Measurements from ENCODE around the gene GFER.

Gene GFER

DNA sequence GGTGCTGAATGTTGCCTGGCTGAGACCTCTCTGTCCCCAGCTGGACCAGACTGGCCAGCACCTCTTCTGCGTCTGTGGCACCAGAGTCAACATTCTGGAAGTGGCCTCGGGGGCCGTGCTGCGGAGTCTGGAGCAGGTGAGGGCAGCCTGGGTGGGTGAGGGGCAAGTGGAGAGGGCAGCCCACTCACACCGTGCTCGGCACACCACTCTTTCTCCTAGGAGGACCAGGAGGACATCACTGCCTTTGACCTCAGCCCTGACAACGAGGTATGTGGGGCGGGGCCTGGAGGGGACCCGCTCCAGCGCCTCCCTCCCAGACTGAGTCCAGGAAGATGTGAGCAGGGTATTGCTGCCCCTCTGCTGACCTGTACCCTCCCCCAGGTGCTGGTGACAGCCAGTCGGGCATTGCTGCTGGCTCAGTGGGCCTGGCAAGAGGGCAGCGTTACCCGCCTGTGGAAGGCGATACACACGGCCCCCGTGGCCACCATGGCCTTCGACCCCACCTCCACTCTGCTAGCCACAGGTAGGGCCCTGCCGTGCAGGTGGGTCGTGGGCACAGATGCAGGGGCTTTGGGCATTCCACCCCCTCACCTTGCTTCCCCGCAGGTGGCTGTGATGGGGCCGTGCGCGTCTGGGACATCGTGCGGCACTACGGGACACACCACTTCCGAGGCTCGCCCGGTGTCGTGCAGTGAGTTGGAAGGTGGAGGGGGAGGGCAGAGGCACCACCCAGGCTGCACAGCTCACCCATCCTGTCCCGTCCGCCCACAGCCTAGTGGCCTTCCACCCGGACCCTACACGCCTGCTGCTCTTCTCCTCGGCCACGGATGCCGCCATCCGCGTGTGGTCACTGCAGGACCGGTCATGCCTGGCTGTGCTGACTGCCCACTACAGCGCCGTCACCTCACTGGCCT, 9.6 kb upstream of the GFER start:
- DNase-seq (ENCODE audit: low read depth in 2 of 2, low spot score in 1 of 2) = no peak

- no peak for DNase-seq (ENCODE audit: low read depth in 2 of 2, low spot score in 1 of 2)
Observed at GRCh38 chr16:1975432-1976215, 8.4 kb upstream of the GFER start.

DNA sequence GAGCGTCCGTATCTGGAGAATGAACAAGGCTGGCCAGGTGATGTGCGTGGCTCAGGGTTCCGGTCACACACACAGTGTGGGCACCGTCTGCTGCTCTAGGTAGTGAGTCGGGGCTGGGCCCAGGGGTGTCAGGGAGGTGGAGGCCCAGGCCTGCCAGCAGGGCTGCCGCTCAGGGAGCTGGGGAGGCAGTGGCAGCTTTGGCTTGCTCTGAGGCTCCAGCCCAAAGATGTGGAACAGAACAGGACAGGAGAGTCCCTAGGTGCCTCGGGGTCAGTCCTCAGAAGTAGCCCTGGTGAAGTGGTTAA, 7.8 kb upstream of the GFER start:
- DNase-seq (ENCODE audit: low read depth in 2 of 2, low spot score in 1 of 2) = no peak

DNA sequence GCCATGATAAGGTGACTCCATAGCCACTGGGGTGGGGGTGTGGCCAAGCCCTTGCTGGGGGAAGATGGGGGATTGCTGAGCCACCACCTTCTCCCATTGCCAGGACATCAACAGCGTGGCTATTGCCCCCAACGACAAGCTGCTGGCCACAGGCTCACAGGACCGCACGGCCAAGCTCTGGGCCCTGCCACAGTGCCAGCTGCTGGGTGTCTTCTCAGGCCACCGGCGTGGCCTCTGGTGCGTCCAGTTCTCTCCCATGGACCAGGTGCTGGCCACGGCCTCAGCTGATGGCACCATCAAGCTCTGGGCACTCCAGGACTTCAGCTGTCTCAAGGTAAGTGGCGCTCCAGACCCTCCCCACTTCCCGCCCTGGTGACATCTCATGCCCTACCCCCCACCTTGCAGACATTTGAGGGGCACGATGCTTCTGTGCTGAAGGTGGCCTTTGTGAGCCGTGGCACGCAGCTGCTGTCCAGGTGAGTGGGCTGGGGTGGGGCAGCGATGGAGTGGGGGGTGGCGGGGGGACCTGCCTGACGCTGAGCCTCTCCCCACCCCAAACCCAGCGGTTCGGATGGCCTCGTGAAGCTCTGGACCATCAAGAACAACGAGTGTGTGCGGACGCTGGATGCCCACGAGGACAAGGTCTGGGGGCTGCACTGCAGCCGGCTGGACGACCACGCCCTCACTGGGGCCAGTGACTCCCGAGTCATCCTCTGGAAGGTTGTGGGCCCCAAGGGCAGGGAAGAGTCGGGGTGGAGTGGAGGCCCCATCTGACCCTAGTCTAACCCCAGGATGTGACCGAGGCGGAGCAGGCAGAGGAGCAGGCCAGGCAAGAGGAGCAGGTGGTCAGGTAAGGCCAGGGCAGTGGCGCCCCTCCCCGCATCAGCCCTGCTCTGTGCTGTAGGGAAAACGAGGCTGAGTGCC, 6.8 kb upstream of the GFER start:
- no peak for DNase-seq (ENCODE audit: low read depth in 2 of 2, low spot score in 1 of 2)

DNA sequence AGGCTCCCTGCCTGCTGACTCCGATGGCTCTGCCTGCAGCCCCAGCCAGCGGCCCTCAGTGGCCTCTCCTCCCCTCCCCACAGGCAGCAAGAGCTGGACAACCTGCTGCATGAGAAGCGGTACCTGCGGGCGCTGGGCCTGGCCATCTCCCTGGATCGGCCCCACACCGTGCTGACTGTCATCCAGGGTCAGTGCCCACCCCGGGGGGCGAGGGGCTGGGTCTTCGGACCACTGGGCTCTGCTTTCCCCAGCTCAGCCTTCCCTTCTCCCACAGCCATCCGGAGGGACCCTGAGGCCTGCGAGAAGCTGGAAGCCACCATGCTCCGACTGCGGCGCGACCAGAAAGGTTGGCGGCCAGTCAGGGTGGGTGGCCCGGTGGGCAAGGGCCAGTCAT, 6.1 kb upstream of the GFER start:
- no peak for DNase-seq (ENCODE audit: low read depth in 2 of 2, low spot score in 1 of 2)

- no peak for DNase-seq (ENCODE audit: low read depth in 2 of 2, low spot score in 1 of 2)
Observed at GRCh38 chr16:1978476-1979120, 5.4 kb upstream of the GFER start.

DNA sequence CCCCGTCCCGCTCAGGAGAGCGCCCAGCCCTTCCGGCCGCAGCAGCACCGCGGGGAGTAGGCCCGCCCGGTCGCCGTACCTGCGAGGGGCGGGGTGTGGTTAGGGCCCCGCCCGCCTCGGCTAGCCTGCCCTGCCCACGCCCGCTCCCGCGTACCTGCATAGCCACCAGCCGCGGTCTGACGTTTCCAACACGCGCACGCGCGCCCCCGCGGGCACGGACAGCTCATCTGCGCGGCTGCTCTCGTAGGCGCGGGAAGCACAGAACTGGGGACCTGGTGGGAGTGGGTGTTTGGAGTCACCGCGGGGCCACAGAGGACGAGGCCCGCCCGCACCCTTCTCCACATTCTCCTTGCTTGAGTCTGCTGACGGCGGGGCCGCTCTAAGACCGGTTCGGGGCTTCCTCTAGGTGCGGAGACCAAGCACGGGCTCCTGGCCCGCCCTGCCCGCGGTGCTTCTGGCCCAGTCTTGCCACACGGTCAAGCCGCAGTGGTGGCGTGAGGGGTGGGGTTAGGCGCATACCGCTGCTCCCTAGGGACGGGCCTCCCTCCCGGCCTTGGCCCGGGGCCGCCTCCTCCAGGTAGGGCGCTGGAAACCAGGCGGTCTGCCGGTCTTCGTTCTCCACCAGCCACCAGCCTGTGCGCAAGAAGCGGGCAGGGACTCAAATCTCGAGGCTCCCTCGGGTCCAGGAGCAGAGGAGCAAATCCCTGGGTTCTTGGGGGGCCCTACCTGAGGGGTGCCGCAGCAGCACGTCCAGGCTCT, 4.5 kb upstream of the GFER start:
- no peak for DNase-seq (ENCODE audit: low read depth in 2 of 2, low spot score in 1 of 2)

- no peak for DNase-seq (ENCODE audit: low read depth in 2 of 2, low spot score in 1 of 2)
Observed at GRCh38 chr16:1980030-1980769, 3.8 kb upstream of the GFER start.

GRCh38 chr16:1980770-1981087, 3.3 kb upstream of the GFER start:
- DNase-seq (ENCODE audit: low read depth in 2 of 2, low spot score in 1 of 2) = no peak

GRCh38 chr16:1981398-1981836, 2.6 kb upstream of the GFER start, which contains the start of gene NOXO1:
NOXO1 (minus strand) TSS chr16:1981469; CDS start chr16:1981179, 290 bp downstream.
- no peak for DNase-seq (ENCODE audit: low read depth in 2 of 2, low spot score in 1 of 2)

GRCh38 chr16:1982013-1982433, 2.0 kb upstream of the GFER start:
- DNase-seq (ENCODE audit: low read depth in 2 of 2, low spot score in 1 of 2) = no peak

- no peak for DNase-seq (ENCODE audit: low read depth in 2 of 2, low spot score in 1 of 2)
Observed at GRCh38 chr16:1982991-1983543, 926 bp upstream of the GFER start.

- DNase-seq (ENCODE audit: low read depth in 2 of 2, low spot score in 1 of 2) = no peak
Observed at GRCh38 chr16:1984347-1985225, 593 bp downstream of the GFER start.

DNA sequence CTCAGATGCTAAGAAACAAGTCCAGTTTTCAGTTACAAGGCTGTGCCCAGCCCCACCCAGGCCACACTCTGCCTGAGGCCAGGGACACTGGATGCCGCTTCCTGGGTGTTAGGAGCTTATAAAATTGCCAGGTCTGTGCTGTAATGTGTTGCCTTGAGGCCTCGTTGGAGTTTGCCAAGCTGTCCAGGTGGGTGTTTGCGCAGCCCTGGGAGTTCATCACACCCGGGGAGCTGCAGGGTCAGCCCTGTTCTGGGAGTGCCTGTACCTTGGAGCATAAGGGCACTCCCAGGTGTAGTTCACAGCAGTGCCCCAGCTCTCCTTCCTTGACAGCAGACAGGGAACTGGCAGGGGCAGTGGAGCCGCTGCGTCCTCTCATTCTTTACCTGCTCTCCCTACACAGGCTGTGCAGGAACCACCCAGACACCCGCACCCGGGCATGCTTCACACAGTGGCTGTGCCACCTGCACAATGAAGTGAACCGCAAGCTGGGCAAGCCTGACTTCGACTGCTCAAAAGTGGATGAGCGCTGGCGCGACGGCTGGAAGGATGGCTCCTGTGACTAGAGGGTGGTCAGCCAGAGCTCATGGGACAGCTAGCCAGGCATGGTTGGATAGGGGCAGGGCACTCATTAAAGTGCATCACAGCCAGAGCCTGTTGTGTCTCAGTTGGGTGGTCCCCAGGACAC, 1.6 kb downstream of the GFER start:
- no peak for DNase-seq (ENCODE audit: low read depth in 2 of 2, low spot score in 1 of 2)

DNA sequence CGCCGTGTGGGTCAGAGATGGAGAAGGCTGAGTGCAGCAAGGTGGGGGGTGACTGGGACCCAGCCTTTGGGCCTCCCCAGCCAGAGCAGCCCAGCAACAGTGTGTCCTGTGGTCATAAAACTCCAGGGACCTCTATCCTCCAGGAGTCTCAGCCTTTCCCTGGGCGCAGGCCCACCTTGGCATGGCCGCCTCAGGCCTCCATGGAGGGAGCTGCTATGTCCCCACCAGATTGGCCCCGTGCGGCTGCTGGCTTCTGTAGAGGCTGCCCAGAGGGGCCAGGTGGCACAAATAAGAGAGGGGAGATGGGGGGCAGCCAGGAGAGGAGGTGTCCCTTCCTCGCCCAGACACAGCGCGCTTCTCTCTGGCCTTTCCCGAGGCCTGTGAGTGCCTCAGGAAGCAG, 3.2 kb downstream of the GFER start:
- no peak for DNase-seq (ENCODE audit: low read depth in 2 of 2, low spot score in 1 of 2)

DNA sequence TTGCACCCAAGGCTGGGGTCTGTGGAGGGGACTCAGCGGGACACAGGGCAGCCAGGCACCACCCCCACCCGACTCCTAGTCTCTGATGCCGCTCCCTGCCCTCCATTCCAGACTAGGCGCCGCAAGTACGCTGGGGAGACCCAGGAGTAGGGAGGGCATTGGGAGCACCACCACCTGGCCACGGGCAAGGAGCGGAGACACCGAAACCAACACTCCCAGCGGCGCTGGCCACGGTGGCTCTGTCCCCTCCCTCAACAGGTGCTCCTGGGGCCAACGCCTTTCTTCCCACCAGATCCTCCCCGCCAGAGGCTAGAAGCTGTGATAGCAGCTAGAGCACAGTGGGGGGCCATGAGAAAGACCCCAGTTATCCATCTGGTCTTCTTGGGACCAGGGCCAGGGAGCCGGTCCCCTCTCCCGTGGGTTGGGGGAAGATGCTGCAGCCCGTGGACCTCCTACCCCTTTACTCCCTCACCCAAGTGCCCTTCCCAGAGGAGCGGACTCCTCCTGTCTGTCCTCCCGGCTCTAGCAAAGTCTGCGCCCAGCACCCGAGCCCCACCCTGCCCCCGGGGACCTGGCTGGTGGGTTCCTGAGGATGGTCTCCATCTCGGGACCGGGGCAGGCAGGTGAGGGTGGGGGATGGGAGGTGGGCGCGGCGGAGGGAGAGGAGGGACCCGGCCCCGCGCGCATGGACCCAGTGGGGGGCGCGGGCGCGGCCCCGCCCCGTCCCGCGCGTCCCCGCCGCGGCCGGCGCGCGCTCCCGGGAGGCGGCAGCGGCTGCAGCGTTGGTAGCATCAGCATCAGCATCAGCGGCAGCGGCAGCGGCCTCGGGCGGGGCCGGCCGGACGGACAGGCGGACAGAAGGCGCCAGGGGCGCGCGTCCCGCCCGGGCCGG, 5.5 kb downstream of the GFER start, which contains the start of gene SYNGR3:
Gene SYNGR3 (plus strand): TSS at position 762 of the 892 bp plus-strand sequence. CDS start 133 bp downstream, outside the sequence.
- no peak for DNase-seq (ENCODE audit: low read depth in 2 of 2, low spot score in 1 of 2)

DNA sequence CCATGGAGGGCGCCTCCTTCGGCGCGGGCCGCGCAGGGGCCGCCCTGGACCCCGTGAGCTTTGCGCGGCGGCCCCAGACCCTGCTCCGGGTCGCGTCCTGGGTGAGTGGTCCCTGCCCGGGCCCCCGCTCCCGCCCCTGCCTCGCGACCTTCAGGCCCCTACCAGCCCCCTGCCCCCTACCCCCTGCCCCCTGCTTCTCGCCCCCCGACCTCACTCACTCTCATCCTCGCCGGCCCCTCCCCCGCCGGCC, 6.0 kb downstream of the GFER start:
- DNase-seq (ENCODE audit: low read depth in 2 of 2, low spot score in 1 of 2) = no peak
